HCT116 (cell line): ENCODE measurements around the gene COL26A1.

Experiments
- CBX3 ChIP-seq: IDR thresholded peaks from 2 replicates; pipeline ENCODE4 v1.6.1; 2012; ENCODE audit warnings: low read depth
- CEBPB ChIP-seq: IDR thresholded peaks from 2 replicates; pipeline ENCODE4 v1.6.1; 2012; ENCODE audit warnings: low read depth
- CTCF ChIP-seq, 3 experiments: fragments of 200-600 bp in 1 of 3; sonication (generic) in 1 of 3; IDR thresholded peaks in 2 of 3; conservative IDR thresholded peaks in 1 of 3; 2 replicates each; pipeline ENCODE4 v1.5.1; 2012 to 2017; ENCODE audit warnings: low read depth in 2 of 3, low read length in 2 of 3, antibody characterized with exemption in 1 of 3, borderline replicate concordance in 1 of 3, control low read depth in 1 of 3, mild to moderate bottlenecking in 1 of 3, mixed read lengths in 1 of 3, mixed run types in 1 of 3, moderate library complexity in 1 of 3; ENCODE audit not compliant: insufficient read depth in 1 of 3
- ELF1 ChIP-seq: IDR thresholded peaks from 2 replicates; pipeline ENCODE4 v1.6.1; 2012; ENCODE audit warnings: low read depth, borderline replicate concordance
- EZH2 ChIP-seq: fragments of 200-600 bp; sonication (generic); IDR thresholded peaks from 2 replicates; pipeline ENCODE4 v1.6.1; 2017; ENCODE audit warnings: antibody characterized with exemption, mixed run types
- EZH2phosphoT487 ChIP-seq: fragments of 200-600 bp; IDR thresholded peaks from 2 replicates; pipeline ENCODE4 v1.6.1; 2018; ENCODE audit warnings: antibody characterized with exemption, borderline replicate concordance
- JUND ChIP-seq: IDR thresholded peaks from 2 replicates; pipeline ENCODE4 v1.6.1; 2012
- POLR2A ChIP-seq: IDR thresholded peaks from 2 replicates; pipeline ENCODE4 v1.7.0; 2011; ENCODE audit warnings: borderline replicate concordance; ENCODE audit not compliant: insufficient read depth, insufficient read length; ENCODE audit errors: extremely low read depth
- POLR2AphosphoS5 ChIP-seq: IDR thresholded peaks from 2 replicates; pipeline ENCODE4 v1.6.1; 2011; ENCODE audit warnings: mild to moderate bottlenecking, low read depth, low read length, moderate library complexity
- RAD21 ChIP-seq: IDR thresholded peaks from 2 replicates; pipeline ENCODE4 v1.6.1; 2012; ENCODE audit warnings: low read depth, mild to moderate bottlenecking
- SIN3A ChIP-seq: IDR thresholded peaks from 2 replicates; pipeline ENCODE4 v1.6.1; 2012; ENCODE audit warnings: low read depth
- TCF7L2 ChIP-seq: IDR thresholded peaks from 2 replicates; pipeline ENCODE4 v1.7.0; 2011; ENCODE audit warnings: borderline replicate concordance, inconsistent platforms; ENCODE audit not compliant: insufficient read depth, insufficient read length; ENCODE audit errors: extremely low read depth
- YY1 ChIP-seq: IDR thresholded peaks from 2 replicates; pipeline ENCODE4 v1.6.1; 2011; ENCODE audit warnings: low read length, low read depth, moderate library complexity, mild to moderate bottlenecking; ENCODE audit not compliant: insufficient replicate concordance; ENCODE audit errors: extremely low read depth
- ZNF274 ChIP-seq: fragments of 200-500 bp; sonication (Bioruptor generic); IDR thresholded peaks from 2 replicates; pipeline ENCODE4 v1.6.1; 2014; ENCODE audit warnings: mild to moderate bottlenecking, low read depth, low read length, inconsistent platforms

- no peak for TF ChIP-seq YY1
- no peak for TF ChIP-seq CTCF (IDR thresholded peaks at IDR 0.05 in 2 of 3, conservative IDR thresholded peaks at IDR 0.05 in 1 of 3; ENCODE audit: borderline replicate concordance in 1 of 3, insufficient read depth in 1 of 3, low read depth in 2 of 3, low read length in 2 of 3)
- TF ChIP-seq ZNF274, result no peak
- no peak for TF ChIP-seq CEBPB
- no peak for TF ChIP-seq EZH2phosphoT487
- no peak for TF ChIP-seq EZH2
- TF ChIP-seq SIN3A, result no peak
- no peak for TF ChIP-seq POLR2AphosphoS5
- TF ChIP-seq POLR2A, result no peak
- TF ChIP-seq JUND, result no peak
- TF ChIP-seq RAD21, result no peak
- no peak for TF ChIP-seq TCF7L2
- no peak for TF ChIP-seq ELF1
- TF ChIP-seq CBX3, result no peak
Measured at GRCh38 chr7:101368422-101369165, 5.9 kb downstream of the COL26A1 start.
